HS-5 (cell line): ENCODE data around the gene PTPRE.

Experiments
- DNase-seq: peaks from one replicate; pipeline ENCODE4 v3.0.0-alpha.2; 2012; ENCODE audit warnings: low read depth

PTPRE gene

DNA sequence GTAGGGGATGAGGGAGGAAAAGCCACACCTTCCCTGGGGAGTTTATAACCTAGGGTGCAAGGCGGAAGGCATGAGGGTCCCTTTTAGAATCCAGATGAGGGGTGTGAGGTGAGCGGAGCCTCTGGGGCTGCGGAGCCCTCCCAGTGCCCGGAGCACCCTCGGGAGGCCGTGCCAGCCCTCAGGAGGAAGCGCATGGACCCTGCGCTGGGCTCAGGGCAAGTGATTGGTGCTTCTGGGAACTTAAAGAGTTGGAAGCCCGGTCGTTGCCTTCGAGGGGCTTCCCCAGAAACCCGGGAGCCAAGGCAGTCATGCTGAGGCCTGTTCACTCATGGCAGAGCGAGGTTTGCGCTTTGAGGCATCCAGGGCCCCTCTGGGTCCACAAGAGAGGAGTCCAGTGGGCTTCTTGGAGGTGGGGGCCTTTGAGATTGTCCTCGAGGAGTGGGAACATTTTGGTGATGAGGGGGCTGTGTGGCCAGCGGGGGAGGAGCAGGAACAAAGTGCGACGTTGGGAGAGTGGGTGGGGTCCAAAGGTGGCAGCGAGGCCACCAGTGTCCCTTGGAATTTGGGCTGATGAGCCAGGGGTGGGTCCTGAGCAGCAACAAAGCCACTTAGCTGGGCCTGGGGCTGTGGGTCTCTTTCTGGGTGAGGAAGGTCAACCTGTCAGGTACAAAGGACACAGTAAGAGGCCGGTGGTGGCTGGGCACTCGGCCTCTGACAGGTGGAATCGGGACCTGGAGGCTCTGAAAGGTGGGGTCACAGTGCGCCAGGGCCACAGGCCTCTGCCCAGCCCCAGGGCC, 139.5 kb downstream of the PTPRE start:
- DNase-seq = no peak

- no peak for DNase-seq
These were observed 140.0 kb downstream of the PTPRE start for GRCh38 chr10:128046953-128047290.

DNA sequence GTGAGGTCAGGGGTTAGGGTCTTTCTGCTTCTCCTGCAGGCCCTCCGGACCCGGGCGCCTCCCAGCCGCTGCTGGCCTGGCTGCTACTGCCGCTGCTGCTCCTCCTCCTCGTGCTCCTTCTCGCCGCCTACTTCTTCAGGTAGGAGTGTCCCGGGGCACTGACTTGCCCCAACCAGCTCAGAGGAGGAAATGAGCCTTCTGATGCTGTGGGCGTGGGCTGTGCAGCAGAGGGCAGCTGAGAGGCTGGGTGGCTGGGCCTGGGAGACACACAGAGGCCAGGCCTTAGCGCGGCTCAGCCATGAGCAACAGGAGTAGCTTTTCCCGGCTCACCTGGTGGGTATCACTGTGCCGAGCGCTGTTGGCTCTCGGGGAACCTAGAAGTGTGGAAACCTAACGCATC, 140.4 kb downstream of the PTPRE start:
- no peak for DNase-seq

DNA sequence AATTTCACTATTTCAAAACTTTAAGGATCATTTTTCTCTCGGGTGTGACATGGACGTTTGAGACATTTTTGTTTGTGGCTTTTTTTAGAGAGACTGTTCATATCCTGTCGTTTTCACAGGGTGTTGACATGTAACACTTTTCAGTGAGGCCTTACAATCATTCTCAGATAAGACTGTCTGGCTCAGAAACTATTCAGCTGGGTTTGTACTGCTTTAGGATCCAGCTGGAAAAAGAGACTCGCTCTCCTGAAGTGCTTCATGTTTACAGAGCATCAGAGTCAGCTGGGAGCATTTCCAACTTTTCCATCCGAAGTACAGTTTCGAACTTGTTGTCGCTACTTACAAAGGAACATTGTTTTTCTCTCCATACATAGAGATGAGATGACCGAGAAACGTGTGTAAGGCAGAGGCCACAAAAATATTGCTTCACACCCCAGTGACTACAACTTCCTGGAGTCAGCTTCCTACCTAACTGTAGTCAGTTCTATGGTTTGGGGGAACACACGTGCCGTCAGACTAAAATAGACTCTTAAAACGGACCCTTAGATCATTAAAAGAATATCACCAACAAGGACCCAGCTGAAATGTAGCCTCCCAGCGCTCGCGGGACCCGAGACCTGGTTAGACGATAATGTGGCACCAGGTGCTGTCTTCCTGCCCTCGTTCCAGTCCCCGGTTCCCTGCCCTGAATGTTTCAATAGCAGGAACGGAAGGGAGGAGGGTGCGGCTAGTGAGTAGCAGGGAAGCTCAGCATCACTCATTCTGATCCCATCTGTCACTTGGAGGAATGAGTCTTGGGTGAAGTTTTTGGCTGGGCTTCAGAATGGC, 141.3 kb downstream of the PTPRE start:
- DNase-seq = no peak

GRCh38 chr10:128048819-128049210, 141.9 kb downstream of the PTPRE start:
- DNase-seq = no peak

DNA sequence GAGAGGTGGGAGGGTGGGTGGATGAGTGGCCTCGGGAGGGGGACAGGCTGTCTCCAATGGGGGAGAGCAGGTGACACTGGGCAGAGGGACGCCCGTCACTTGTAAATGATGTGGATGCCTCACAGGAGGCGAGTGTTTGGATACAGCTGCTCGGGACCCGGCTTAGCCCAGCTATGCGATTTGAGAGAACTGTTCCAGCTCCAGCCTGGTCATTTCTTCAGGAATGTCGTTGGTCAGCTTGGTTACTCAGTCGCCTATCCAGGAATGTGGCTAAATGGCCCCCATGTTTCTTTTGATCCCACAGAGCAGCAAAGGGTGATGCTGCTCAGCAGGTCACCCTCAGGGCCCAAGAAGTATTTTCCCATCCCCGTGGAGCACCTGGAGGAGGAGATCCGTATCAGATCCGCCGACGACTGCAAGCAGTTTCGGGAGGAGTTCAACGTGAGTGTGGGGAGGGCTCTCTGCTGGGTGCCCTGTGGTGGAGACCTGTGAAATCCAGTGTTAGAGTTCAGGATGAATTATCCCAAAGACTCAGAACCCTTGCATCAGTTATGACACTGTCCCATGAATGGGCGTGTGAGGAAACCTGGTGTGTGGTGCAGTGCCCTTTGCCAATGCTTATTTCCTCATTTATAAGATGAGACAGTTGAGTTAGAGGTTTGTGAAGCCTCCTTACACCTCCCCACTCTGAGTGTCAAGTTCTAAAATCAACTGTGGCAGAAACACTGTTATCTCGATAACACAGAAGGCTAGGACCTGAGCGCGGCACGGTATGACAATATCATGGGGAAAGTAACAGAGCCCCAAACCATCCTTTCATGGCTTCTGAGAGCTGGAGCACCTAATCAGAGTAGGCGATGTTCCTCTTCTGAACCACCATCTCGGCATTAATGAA, 142.6 kb downstream of the PTPRE start:
- DNase-seq = no peak

DNA sequence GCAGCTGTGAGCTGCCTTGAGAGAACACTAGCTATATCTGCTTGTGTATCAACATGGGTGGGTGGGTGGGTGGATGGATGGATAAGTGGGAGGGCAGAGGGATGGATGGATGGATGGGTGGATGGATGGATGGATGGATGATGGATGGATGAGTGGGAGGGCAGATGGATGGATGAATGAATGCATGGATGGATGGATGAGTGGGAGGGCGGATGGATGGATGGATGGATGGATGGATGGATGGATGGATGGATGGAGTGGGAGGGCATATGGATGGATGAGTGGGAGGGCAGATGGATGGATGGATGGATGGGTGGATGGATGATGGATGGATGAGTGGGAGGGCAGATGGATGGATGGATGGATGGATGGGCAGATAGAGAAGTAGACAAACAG, 143.2 kb downstream of the PTPRE start:
- no peak for DNase-seq

DNA sequence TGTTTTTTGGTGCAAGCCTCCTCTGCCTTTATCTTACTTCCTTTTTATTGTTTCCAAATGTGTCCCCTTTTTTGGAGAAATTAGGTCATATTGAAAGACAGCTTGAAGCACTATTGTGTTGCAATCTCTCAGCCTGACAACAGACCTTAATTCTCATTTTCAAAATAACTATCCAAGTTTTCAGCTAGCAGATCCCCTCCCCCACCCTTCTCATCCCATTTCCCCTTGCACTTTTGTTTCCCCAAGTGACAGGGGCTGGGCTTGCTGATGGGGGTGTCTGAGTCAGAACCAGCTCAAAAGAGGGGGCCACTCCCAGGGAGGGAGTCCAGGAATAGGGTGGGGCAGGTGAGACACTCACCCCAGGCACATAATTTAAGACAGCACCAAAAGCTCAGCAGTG, 144.0 kb downstream of the PTPRE start:
- no peak for DNase-seq

DNA sequence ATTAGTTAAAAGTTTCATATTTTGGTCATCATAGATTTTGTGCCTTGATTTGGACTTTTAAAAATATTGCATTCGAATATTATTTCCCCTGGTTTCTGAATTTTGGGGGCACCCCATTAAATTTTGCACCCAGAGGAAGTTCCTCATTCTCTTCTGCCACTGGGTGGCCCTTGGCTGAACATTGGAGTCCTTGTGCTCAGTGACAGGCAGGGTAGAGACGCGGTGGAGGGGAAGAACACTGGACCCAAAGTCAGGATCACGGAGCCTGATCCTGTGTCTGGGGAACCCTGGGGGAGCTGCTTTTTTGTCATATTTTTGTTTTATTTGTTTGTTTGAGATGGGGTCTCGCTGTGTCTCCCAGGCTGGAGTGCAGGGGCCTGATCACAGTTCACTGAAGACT, 144.6 kb downstream of the PTPRE start:
- DNase-seq = no peak

- no peak for DNase-seq
These were observed 145.8 kb downstream of the PTPRE start for GRCh38 chr10:128052696-128053095.

GRCh38 chr10:128053356-128053755, 146.5 kb downstream of the PTPRE start:
- DNase-seq = no peak

DNA sequence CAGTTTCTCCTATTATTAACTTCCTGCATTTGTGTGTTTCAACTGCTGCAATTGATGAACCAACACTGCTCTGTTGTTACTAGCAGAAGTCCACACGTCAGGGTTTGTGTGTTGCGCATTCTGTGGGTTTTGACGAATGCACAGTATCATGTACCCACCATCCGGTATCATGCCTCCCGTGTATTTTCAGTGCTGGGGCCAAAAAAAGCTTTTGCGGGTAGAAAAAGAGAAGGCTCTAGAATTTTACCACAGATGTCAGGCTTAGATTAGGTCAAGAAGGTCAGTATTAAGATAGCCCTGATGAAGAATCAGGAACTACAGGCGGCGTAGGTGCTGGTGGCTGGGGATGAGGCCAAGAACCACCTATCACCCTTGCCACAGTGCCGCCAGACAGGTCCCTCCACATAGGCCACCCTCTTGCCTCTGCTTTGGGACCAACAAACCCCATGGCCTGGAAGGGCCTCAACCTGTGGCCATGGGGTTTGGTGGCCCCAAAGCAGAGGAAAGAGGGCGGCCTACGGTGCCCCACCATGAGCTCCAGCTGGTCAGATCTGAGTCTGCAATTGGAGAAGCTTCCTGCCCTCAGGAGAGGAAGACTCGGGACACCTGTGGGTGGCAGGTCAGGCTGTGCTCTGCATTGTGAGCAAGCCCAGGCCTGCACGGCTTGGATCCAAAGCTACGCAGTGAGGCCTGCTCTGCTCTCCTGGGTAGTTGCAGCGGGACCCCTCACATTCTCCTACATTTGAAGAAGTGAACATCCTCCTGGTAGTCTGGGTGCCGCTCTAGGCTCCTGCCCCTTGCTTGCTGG, 147.5 kb downstream of the PTPRE start:
- DNase-seq = no peak

DNA sequence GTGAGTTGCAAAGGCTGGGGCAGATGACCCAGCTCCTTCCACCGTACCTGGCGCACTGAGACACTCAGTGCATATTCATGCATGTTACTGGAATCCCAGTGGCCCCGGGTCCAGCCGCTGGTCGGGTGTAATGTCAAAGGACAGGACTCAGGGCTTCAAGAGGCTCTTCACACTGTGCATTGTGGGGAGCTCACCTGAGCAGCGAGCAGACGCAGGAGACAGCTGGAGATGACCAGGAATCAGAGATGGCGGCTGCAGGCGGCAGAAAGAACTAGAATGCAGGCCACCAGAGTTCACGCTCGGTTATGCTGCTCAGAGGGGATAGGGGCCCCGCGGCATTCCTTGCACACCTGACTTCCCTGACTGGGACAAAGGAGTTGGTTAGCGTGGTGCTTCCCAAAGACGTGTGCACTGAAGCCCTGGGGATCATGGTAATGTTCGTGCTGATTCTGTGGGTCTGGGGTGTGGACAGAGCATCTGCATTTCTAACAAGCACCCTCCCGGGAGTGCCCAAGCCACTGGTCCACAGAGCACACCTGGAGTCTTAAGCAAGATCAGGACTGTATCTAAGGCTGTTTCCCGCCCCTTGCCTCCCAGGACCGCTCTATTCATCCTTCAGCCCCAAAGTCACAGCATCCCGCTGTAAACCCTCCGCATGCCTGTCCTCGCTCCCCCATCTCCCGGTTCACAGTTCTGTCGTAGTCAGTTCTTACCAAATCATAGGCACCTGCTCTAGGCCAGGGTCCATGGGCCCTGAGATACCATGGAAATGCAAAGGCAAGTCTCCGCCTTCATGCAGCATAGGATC, 148.4 kb downstream of the PTPRE start:
- no peak for DNase-seq

DNA sequence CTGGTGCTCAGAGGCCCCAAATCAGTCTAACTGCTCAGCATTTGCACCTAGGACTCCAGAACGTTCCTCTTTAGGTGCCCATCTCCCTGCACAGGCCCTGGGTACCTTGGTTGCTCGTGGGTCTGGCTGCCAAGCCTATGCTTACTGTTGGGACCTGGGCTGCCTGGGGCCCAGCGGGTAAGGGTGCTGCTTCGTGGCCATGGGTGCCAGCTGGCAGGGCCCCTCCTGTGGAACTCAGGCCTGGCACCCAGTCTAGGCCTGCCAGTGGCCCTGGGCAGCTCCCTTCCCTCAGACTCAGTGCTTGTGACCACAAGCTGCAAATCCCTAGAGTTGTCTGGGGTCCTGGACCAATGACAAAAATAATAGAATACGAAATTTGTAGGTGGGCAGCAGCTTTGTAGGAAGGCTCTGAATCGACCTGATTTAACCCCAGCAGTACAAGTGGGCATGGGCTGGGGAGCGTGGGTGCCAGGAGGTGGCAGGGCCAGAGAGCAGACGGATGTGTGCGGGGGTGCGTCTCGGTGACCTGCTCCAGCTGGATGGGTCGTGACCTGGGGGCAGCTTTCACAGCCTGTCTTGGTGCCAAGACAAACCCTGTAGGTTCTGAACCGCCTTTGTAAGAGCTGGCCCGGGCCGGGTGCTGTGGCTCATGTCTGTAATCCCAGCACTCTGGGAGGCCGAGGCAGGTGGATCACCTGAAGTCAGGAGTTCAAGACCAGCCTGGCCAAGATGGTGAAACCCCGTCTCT, 149.6 kb downstream of the PTPRE start:
- no peak for DNase-seq

- no peak for DNase-seq
These were observed 151.3 kb downstream of the PTPRE start for GRCh38 chr10:128058106-128058749.

GRCh38 chr10:128058750-128059134, 151.8 kb downstream of the PTPRE start:
- DNase-seq = no peak

- no peak for DNase-seq
These were observed 152.5 kb downstream of the PTPRE start for GRCh38 chr10:128059266-128059981.

DNA sequence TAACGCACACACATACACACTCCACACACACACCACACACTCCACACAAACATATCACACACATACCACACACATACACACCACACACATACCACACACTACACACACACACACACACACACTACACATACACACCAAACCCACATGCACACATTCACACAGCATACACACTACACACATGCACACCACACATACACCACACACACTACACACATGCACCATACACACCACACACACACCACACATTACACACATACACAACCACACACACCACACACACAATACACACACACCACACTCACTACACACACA, 153.0 kb downstream of the PTPRE start:
- no peak for DNase-seq
